NCI-H1694 treated with DMSO at 0.1 percent for 48 hours (cell line): ENCODE data around the gene TP73.
A peak's percentile ranks its signal among the peaks of the same experiment; 100 is the strongest.
"Not testable (repeated sequence)": the region's sequence is repeated elsewhere in the genome, so short reads cannot be mapped to it uniquely, and the experiment has no call there.

Experiments
- DNase-seq: peaks from one replicate; lab custom pipeline; 2025; lab: John Stamatoyannopoulos, UW

The TP73 gene

GRCh38 chr1:3618881-3619671 is 33.2 kb upstream of the TP73 start:
- DNase-seq = peak; percentile 69

GRCh38 chr1:3620708-3621107 is 31.6 kb upstream of the TP73 start:
- no peak for DNase-seq

GRCh38 chr1:3621151-3621671 is 31.1 kb upstream of the TP73 start:
- DNase-seq = not testable (repeated sequence)

DNA sequence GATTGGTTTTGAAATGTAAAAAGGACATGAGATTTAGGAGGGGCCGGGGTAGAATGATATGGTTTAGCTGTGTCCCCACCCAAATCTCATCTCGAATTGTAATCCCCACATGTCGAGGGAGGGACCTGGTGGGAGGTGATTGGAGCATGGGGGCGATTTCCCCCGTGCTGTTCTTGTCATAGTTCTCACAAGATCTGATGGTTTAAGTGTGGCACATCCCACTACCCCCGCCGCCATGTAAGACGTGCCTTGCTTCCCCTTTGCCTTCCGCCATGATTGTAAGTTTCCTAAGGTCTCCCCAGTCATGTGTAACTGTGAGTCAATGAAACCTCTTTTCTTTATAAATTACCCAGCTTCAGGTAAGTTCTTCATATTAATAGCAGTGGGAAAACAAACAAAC is 30.2 kb upstream of the TP73 start:
- not testable (repeated sequence) for DNase-seq

DNA sequence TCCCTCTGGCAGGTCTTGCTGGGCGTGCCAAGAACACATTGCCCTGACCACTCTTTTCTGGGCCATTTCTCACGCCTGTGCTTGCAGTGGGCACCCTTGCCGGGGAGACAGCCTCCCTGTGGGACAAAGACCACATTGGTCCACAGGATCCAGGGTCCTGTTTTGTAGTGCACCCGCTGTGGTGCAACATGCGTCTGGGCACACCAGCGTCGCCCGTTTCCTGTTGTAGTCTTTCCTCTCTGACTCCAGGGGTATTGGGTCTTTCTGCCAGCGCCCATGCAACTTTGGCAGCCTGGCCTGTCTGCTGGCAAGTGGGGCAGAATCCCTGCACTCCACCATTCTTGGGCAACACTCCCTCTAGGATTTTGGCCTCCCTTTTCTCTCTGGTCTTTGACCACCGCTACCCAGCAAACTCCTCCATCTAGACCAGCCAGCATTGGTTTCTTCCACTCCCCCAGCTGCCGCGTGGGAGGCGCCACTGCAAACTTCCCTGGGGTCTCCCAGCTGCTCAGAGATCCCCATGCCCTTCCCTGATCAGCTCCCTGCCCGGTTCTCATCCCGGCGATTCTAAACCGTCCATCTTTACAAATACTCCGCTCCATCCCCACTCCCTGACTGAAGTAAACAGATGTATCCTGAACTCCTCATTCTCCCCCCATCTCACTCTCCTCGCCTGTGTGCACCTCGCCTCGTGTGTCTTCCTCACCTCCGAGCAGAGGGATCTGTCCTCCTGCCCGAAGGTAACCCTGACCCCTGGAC is 28.7 kb upstream of the TP73 start:
- DNase-seq = no peak

DNA sequence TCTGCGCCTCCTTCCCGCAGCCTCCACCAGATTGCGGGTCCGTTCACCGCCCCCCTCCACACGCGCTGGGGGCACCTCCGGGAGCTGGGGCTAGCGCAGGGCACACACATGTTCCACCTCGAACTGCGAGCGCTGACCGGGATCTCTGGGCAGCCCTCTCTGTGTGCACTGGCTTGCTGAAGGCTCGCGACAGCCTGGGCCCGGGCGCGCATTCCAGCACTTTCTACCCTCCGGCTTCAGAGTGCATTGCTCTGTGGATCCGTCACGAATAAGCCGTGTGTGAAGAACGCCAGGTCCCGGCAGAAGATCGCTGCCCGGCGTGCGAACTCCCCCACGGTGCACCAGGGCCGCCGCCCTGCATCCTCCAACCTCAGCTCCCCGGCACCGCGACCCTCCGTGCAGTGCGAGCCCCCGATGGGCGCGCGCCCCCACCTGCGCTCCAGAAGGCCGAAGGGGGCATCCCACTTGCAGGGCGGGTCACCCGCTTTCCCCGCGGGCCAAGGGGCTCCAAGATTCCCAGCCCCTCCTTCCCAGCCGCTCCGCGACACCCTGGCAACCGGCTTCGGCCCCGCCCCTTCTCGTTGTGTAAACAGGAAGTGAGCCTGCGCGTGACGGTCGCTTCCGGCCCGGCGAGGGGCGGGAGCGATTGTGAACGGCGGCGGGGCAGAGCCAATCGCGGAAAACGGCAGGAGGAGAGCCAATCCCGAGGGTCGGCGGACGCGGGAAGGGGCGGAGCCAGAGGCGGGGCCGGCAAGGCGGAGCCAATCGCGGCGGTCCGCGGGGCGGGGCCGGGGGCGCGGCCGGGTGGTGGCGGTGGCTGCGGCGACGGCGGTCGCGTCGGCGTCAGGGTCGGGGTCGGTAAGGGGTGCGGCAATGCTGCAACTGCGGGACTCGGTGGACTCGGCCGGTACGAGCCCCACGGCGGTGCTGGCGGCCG is 27.8 kb upstream of the TP73 start, which contains the start of gene TPRG1L:
TSS of gene TPRG1L (plus strand) at position 816 of the 937 bp plus-strand sequence. CDS start at position 874, 58 bp downstream.
- DNase-seq = peak; percentile 87

DNA sequence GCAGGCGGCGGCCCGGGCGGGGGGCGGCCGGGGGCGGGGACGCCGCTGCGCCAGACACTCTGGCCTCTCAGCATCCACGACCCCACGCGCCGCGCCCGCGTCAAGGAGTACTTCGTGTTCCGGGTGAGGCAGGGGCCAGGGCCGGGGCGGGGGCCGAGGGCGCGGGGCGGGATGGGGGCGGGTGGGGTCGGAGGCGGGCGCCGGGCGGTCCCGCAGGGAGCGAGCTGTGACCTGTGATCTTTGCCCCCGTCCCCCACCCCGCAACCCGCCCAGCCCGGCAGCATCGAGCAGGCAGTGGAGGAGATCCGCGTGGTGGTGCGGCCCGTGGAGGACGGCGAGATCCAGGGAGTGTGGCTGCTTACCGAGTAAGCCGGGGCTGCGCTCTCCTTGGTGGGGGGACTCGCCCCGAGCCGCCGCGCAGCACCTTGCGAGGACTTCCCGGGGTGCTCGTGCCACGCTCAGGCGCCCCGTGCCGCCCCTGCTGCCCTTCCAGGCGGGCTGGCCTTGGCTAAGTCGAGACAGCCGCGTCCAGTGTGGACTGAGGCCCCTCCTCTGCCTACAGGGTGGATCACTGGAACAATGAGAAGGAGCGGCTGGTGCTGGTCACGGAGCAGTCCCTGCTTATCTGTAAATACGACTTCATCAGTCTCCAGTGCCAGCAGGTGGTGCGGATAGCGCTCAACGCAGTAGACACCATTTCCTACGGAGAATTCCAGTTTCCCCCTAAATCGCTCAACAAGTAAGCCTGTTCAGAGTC is 27.0 kb upstream of the TP73 start:
- DNase-seq = no peak

GRCh38 chr1:3626025-3626424 is 26.3 kb upstream of the TP73 start:
- no peak for DNase-seq

- no peak for DNase-seq
These were observed 24.6 kb upstream of the TP73 start for GRCh38 chr1:3627515-3628253.

GRCh38 chr1:3628445-3628844 is 23.9 kb upstream of the TP73 start:
- no peak for DNase-seq

- DNase-seq = no peak
These were observed 22.7 kb upstream of the TP73 start for GRCh38 chr1:3629561-3630160.

GRCh38 chr1:3630161-3630611 is 22.1 kb upstream of the TP73 start:
- DNase-seq = no peak

DNA sequence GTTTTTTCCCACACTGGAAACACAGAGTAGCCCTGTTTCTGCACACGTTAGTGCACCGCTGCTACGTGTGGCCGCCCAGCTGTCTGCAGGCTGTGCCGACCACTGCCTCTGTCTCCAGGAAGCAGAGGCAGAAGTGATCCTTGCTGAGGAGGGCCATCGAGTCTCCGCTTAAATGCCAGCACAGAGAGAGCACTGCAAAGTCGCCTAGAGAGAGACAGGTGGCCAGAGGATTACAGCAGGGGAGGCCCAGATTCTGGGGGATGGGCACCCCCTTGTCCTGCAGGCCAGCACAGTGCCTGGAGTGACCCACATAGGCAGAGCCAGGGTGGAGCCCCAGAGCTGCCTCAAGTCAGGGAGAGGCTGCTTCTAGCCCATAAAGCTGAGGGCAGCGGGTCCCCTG is 21.4 kb upstream of the TP73 start:
- DNase-seq = no peak

- no peak for DNase-seq
These were observed 20.7 kb upstream of the TP73 start for GRCh38 chr1:3631320-3632260.

GRCh38 chr1:3632298-3632697 is 20.0 kb upstream of the TP73 start:
- DNase-seq = no peak

DNA sequence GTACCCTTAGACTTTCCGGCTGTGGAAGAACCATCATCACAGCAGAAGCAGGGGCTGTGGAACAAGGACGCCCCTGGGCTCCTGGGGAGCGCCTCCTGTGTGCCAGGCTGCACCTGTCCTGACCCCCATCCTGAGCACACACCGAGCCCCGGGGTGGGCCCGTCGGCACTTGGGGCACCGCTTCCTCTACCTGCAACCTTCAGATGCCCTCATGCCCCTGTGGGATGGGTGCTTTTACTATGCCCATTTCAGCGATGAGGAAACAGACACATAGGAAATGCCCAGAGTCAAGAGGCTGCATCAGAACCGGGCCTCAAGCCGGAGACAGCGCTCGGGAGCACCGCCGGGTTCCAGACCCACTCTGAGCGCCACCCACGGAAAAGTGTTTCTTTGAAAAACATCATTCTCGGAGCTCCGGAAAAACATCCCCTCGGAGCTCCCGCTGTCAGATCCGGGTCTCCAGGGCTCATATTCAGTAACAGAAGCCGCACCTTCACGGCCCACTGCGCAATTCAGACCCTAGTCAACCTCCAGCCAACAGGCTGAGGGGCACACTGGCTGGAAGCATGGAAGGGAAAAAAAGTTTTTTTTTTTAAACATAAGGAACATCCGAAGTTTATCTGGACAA is 19.5 kb upstream of the TP73 start:
- no peak for DNase-seq

GRCh38 chr1:3633344-3634058 is 18.8 kb upstream of the TP73 start:
- no peak for DNase-seq
